ENCODE data around the gene RASAL3. TPM values are rescaled to one million over a fixed set of nuclear protein-coding genes. Genes with fewer than 3 reads are reported as not detected.

RASAL3 gene
- total RNA-seq, 1 donor from 2014 or later = 2.3 TPM

DNA sequence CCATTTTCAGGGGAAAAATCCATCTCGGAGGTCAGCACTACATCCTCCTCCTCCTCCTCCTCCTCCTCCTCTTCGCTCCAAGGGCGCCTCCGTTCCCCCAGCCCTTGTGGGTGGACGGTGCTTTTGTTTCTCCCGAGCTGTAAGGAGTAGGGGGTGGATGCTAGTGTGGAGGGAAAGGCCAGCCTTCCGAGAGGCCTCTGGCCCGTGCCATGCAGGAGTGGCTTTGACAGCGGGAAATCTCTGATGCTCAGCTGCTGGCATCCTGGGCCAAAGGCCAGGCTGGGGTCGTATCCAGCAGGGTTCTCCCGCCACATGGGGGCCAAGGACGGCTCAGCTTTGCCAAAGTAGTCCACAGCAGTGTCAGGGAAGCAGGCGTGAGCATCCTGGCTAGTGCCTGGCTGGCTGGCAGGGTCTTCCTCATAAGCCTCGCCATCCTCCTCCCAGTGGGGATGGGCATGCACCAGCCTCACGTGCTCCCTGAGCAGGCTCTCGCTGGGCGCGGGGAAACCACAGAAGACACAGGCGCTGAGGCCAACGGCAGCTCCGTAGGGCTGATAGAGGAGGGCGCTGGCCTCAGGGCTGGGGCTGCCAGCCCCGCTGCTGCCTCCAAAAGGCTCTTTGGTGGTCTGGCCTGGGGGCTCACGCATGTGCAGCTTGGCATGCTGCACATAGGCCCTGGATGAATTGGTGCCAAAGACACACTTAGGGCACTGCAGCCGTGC is 25.1 kb downstream of the RASAL3 start:
- intact Hi-C loops (cut with DNase I) = no loop called here
- ATAC-seq (no peak), DNase-seq (ENCODE audit: missing footprints) (no peak)

DNA sequence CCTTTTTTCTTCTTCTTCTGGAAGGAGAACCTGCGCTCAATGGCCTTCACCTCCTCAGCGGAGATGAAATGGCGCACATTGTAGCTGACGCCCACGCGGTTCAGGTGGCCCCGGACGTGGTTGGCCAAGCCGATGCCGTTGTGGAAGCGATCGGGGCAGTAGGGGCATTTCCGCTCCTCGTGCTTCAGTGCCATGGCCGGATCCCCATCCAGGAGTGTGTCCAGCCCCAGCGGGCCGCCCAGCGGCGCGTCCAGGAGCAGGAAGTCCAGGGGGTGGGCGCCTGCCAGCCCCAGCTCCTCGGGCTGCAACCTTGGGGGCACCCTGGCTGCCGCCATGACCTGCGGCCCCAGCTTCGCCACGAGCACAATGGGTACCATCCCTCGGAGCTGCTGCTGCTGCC is 25.8 kb downstream of the RASAL3 start:
- ATAC-seq (no peak), DNase-seq (ENCODE audit: missing footprints) (no peak)
- intact Hi-C loops (cut with DNase I) = no loop called here

DNA sequence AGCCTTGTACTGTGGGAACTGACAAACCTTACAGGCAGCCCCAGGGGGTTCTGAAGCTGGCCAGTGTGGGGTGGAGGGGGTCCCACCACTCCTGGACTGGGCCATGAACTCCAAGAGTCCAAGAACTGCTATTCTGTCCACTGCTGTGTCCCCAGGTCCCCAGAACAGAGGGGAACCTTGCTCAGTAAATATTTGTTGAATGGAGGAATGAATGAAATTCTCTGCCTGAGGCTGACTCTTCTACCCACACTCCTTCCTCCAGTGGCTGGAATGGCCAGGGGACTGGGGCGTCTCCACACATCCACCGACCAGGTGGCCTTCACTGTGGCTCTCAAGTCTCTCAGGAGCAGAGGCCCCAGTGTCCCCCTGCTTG is 26.2 kb downstream of the RASAL3 start:
- no peak for DNase-seq (ENCODE audit: missing footprints)
- intact Hi-C loops (cut with DNase I) = no loop called here
- ATAC-seq = no peak

DNA sequence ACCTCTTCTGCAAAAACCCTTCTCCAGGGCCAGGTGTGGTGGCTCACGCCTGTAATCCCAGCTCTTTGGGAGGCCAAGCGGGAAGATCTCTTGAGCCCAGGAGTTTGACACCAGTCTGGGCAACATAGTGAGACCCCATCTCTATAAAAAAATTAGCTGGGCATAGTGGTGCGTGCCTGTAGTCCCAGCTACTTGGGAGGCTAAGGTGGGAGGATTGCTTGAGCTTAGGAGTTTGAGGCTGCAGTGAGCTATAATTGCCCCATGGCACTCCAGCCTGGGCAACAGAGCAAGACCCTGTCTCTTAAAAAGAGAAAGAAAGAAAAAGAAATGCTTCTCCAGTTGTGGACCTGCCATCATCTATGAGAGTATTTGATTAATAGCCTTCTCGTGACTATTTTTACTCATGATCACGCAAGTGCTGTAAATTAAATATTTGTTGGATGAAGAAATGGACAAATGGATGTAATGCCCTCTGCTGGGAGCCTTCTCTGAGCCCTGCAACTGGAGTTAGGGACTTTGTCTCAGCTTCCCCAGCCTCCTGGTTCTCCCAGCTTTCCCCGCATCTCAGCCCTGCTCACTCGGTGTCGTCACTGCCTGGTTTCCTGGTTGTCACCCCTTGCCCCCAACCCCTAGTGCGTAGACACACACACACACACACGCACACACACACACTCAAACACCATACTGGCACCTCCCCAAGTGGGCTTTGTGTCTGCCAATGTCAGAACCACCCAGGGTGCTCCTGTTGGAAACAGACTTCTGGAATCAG is 26.8 kb downstream of the RASAL3 start:
- intact Hi-C loops (cut with DNase I) = no loop called here
- no peak for DNase-seq (ENCODE audit: missing footprints)
- no peak for ATAC-seq

DNA sequence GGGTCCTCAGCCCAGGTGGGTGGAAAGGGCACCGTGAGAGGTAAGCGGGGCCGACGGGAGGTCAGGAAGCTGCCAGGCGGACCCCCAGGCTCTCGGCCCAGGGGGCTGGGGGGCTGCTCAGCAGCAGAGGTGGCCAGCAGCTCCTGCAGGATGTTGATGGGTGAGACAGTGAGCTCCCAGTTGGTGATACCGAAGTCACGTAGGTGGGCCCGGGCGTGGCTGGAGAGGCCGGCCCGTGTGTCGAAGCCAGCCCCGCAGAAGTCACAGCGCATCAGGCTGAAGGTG is 27.6 kb downstream of the RASAL3 start:
- intact Hi-C loops (cut with DNase I) = no loop called here
- ATAC-seq = no peak
- DNase-seq (ENCODE audit: missing footprints) = no peak

DNA sequence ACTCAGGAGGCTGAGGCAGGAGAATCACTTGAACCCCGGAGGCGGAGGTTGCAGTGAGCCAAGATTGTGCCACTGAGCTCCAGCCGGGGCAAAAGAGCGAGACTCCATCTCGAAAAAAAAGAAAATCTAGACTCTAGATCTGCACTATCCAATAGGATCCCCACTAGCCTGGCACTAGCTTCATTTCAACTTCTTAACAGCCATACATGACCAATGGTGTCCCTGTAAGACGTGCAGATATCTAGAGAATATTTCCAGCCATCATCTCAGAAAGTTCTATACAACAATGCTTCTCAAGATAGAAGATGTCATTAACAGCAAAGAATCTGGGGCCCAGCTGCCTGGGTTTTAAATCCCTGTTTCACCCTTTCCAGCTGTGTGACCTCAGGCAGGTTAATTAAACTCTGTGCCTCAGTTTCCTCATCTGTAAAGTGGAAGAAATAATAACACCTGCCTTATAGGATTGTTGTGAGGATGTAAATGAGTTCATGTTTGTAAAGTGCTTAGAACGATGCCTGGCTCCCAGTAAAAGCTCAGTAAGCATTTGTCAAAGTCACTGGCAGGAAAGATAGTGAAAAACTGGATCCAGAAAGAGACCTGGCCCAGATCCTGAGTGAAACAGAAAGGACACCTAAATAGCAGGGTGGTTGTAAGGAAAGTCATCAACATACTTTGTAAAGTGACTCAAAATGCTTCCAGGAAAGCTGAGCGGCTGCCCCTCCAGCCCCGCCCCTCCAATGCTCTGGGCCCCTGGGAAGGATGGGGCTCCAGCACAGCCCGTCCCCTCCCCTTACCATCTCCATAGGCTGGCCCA is 28.1 kb downstream of the RASAL3 start:
- DNase-seq (ENCODE audit: missing footprints) = no peak
- intact Hi-C loops (cut with DNase I) = no loop called here
- no peak for ATAC-seq

DNA sequence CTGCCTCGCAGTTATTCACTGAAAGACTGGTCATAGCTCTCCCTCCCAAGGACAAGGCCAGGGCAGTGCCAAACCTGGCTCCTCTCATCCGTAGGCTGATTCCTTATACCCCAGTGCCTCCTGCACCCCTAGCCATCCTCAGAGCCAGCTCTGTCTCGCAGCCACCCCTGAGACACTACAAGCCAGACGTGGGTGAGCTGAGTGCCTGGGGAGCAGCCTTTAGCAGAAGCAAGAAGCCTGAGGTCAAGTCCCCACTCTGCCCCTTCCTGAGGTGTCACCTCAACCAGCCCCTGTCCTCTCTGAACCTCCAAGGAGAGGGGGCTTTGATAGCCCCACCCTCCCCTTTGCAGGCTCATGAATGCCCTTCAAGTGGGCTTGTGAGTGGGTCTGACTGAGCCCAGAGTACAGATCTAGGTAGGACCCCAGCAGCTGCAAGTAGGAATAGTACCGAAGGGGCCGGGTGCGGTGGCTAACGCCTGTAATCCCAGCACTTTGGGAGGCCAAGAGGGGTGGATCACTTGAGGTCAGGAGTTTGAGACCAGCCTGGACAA is 30.8 kb downstream of the RASAL3 start:
- DNase-seq (ENCODE audit: missing footprints) (no peak), ATAC-seq (no peak)
- intact Hi-C loops (cut with DNase I) = loop anchor here (5.0 kb wide), 1 partner anchor 56 kb away; the partner anchor contains the start of gene AKAP8

DNA sequence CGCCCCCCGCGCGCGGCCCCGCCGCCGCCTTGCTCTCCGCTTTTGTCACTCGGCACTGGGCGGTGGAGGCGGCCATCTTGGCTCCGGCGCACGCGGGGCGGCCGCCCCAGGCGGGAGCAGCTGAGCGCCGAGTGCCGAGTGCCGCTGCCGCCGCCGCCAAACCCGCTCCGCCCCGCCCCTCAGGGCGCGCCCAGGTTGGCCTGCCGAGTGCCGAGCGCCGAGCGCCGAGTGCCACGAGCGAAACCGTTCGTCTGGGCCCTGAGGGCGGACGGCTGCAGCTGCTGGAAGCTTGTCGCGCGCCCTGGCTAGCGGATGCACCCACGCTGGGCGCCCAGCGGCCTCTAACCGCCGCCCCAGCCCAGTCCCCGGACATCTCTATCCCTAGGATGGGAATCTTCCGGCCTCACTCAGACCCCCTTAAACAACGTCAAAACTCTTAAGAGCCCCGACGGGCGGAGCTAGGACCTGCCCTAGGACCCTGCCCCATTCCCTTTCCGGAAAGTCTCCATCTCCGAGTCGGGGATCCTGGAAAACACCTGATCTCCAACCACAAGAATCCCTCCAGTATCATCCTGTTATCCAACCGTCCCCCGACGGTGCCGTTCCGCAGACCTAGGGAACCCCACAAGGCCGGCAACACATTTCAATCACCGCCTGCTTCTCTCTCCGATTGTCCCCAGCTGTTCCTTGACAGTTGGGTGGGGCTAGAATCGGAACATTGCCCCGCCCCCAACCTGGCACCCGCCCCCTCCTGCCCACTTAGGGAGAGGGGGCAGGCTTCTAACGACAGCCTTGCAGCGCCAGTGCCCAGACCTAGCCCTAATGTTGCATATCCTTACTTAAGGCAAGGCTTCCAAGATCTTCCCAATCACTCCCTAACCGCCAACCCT is 31.5 kb downstream of the RASAL3 start:
- ATAC-seq = peak; percentile 93
- intact Hi-C loops (cut with DNase I) = loop anchor here (1.0 to 5.0 kb wide), 2 partner anchors 14 to 56 kb away; partner anchors contain the start of gene AKAP8

DNA sequence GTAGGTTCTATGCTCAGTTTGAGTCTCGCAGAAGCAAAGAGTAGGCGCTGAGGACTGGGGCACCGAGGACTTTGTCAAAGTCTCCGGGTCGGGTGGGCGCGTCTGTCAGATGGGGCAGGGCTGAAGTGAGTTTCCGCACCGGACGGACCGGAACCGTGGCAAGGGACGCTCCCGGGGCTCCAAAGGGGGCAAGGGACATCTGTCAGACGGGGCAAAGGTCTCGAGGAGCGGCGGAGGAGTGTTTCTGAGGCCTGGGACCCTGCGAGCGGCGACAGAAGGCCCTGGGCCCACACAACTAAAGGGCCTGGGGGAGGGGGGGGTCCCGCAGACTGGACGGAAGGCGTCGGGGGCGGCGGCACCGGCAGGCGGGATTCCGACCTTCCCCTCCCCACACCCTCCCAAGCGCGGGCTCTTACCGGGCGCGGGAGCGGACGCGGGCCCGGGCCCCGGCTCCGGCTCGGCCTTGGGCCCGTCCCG is 32.3 kb downstream of the RASAL3 start:
- intact Hi-C loops (cut with DNase I) = loop anchor here (1.0 to 5.0 kb wide), 2 partner anchors 13 to 55 kb away; partner anchors contain the start of gene AKAP8
- no peak for ATAC-seq
- DNase-seq (ENCODE audit: missing footprints) = no peak

More for the DNA sequence above, 31.5 kb downstream of the RASAL3 start:
- DNase-seq (ENCODE audit: missing footprints) = peak; percentile 96

DNA sequence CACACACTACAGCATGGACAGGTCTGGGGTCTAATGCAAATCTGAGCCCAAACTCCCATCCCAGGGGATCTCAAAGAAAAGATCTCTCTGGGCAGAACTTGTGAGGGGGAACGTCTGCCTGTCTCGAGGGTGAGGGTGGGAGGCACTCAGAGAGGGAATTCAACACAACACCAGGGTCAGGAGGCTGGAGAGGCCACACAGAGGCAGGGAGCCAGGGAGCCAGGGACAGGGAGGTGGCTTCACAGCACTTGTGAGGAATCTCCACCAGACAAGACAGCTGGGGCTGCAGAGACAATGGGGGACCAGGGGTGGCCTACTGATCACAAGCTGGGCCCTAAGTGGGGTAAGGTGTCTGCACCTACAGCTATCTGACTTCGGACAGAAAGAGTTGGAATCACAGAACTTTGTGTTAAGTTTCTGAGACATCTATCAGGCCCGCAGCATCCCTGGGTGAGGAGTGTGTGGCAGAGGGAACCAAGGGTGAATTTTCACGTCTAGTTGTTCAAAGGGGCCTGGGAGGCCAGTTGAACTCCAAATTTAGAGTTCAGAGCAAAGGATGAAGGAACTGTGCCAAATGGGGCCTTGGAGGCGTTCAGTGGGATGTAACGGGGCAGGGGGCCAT is 32.8 kb downstream of the RASAL3 start:
- no peak for ATAC-seq
- intact Hi-C loops (cut with DNase I) = loop anchor here (1.0 to 5.0 kb wide), 2 partner anchors 12 to 54 kb away; partner anchors contain the start of gene AKAP8

DNA sequence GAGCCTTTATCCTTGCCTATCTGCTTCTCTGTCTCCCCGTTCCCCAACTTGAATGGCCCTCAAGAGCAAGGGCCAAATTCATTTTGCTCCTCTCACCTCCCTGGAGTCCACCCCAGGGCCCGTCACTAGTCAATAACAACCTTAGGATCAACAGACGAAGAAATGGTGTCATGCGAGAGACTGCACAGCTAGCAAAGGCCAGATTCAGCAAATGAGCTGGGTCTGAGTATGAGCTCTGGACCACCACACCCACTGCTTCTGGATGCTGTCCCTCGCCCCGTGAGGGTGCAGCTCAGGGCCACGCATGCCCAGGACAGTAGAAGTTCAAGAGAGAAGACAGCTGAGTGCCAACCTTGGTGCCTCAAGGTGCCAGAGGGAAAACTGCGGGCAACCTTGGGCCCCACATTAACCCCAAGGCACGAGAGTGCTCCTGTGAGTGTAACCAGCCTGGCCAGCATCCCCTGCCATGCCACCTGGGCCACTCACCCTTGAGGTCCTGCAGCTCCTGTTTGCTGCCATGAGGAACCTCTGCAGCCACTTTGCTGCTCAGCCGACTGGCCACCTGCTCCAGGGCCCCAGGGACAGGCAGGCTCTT is 33.7 kb downstream of the RASAL3 start:
- ATAC-seq = no peak
- intact Hi-C loops (cut with DNase I) = loop anchor here (5.0 kb wide), 1 partner anchor 53 kb away; the partner anchor contains the start of gene AKAP8
- DNase-seq (ENCODE audit: missing footprints) = peak; percentile 69

More for the DNA sequence above, 32.8 kb downstream of the RASAL3 start:
- peak; percentile 17 for DNase-seq (ENCODE audit: missing footprints)

DNA sequence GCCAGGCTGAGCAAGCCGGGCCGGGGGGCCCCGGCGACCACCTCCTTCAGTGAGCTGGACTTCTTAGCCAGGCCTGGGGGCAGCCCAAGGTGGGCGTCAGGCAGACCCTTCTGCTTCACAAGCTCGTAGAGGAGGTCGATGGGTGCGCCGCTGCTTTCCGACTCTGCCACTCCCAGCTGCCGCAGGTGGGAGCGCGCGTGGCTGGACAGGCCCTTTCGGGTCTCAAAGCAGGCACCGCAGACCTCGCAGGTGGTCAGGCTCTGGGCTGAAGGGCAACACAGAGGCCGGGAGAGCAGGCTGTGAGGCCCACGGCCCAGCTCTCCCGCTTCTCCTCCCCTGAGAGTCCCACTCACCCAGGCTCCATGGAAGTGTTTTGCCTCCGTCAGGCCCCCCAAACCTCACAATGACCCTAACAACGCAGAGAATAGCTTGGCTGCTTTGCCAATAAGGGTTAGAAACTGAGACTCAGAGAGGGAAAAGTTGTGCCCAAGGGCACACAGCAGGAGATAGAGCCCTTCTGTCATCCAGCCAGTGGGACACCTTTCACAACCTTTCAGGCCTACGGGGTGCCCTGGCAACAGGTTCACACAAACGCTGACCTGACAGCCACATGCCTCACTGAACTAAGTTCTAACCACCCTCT is 34.4 kb downstream of the RASAL3 start:
- ATAC-seq = no peak
- intact Hi-C loops (cut with DNase I) = loop anchor here (5.0 kb wide), 1 partner anchor 53 kb away; the partner anchor contains the start of gene AKAP8
- DNase-seq (ENCODE audit: missing footprints) = peak; percentile 28

DNA sequence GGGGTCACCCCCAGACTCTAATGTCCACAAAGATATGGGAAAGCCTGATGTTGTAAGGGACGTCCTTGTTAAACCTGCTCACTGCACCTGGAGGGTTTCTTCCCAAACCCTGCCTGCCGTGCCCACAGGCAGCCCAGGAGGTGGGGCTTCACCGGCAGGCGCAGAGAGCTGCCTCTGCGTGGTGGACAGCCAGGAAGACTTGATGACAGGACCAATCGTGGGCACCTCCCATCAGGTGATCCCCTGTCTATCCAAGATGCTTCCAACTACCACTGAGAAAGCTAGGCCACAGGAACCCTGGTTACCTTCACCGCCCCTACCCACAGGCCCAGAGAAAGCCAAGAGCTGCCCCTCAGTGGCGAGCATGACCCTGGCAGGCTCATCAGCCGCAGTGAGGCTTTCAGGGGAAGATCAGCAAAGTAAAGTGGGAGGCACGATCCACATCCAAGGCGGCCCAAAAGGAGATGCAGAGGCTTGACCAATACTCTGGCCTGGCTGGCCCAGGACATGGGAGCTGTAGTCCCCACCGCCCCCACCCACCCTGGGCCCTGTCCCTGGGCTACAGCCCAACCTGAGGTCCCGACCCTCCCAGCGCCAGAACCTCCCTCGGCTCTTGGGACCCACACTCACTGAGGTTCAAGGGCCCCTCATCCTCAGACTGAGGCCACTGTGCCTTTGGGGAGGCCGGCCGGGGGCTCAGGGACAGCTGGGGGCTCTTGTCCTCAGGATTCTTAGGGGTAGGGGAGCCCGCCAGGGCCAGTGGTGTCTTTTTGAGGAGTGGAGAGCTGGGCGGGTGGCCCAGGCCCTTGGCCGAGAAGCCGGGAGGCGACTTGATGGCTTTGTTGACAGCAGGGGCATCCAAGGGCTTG is 35.2 kb downstream of the RASAL3 start:
- DNase-seq (ENCODE audit: missing footprints) (peak; percentile 33), ATAC-seq (no peak)
- intact Hi-C loops (cut with DNase I) = no loop called here

DNA sequence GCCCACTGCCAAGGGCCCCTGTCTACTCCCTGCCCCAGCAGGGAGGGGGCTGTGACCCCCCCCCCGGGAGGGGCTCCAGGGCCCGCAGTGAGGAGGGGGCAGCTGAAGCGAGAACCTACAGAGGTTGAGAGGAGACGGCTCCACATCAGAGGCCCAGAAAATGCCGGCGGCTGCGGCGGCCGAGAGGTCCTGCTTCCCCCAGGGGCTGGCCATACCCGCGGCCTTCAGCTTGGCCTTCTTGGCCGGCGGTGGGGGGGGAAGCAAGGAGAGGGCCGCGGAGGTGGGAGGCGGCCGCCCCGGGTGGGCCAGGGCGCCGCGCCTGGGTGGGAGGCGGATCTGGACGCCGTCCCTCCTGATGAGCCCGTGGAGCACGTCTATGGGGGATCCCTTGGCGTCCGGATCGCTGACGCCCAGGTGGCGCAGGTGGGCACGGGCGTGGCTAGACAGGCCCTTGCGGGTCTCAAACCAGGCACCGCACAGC is 36.3 kb downstream of the RASAL3 start:
- intact Hi-C loops (cut with DNase I) = no loop called here
- no peak for ATAC-seq
- no peak for DNase-seq (ENCODE audit: missing footprints)

DNA sequence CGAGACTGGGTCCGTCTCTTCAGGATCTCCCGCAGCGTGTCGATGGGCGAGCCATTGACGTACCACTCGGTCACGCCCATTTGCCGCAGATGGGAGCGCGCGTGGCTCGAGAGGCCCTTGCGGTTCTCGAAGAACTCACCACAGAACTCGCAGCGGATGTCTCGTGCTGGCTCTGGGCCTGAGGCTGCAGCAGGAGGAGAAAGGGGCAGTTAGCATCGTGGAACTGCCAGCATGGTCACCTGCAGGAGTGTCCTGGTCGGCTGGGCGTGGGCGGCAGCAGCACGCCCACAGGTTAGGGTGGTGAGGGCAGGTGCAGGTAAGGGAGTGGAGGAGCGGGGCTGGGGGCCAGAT is 37.0 kb downstream of the RASAL3 start:
- DNase-seq (ENCODE audit: missing footprints) (peak; percentile 56), ATAC-seq (no peak)
- intact Hi-C loops (cut with DNase I) = no loop called here
